G401 (cell line): Measurements from ENCODE around the gene BAD. TPM values are rescaled to one million over a fixed set of nuclear protein-coding genes. Genes with fewer than 3 reads are reported as not detected.

Source experiments
- DNase-seq: peaks from one replicate; pipeline ENCODE4 v3.0.0-alpha.2; 2015; ENCODE audit warnings: low spot score
- in situ Hi-C: cut with HindIII; loops from 2 replicates; pipeline ENCODE4 v1.10.0; 2016; ENCODE audit warnings: low sequenced_read_pairs, mixed read lengths
- total RNA-seq: library from RNA; depleted of rRNA; stranded (reverse); fragments of >200 nt; shearing (Covaris generic); gene quantifications from 2 replicates; pipeline ENCODE4 v1.2.3, GENCODE V29; 2014

The BAD gene
- total RNA-seq, 1 experiment from 2014 or later = 146 TPM

DNA sequence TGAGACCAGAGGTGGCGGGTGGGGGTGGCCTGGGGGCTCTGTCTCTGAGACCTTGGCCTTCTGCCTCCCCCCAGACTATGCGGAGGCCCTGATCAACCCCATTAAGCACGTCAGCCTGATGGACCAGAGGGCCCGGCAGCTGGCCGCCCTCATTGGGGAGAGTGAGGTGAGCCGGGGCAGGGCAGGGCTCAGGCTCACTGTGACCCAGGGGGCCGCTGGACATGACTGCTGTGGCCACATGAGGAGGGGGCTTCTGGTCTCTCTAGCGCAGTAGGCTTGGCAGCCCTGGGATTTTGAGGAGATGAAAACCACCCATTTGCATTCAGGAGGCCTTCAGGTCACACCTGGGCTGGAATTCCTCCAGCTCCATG, 20.5 kb downstream of the BAD start:
- no peak for DNase-seq
- in situ Hi-C loops = no loop called here

DNA sequence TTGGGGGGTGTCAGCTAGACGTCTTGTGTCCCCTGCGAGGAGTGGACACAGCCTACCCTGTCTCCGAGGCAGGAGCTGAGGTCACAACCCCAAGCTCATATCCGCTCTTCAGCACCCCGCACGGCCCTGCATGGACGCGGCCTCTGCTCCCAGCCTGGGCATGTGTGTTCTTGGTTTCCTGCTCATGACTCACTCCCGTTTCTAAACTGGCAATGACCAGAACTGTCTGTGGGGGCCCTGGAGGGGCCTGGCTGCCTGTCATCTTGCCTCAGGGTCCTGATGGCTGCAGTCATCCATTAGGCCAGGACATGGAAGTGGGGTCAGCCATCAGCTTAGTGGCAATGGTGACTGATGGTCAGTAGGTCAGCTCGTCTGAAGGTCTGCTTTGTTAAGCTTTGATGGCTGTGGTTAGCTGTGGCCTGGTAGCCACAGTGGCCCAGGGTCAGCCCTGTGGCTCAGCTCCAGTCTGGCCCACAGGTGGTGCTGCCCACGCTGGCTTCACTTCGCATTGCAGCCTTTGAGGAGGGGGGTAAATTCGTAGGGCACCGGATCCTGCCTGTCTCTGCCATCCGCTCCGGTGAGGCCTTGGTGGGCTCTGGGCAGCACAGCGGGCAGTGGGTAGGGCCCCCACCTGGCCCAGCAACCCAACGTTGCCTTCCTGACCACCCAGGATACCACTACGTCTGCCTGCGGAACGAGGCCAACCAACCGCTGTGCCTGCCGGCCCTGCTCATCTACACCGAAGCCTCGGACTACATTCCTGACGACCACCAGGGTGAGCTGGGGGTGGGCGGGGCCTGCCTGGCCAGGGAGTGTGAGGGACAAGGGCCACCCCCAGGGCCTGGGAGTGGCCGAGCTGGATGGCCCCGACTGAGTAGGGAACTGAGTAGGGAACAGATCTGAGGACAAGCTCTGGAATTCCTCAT, 21.2 kb downstream of the BAD start:
- DNase-seq = no peak

DNA sequence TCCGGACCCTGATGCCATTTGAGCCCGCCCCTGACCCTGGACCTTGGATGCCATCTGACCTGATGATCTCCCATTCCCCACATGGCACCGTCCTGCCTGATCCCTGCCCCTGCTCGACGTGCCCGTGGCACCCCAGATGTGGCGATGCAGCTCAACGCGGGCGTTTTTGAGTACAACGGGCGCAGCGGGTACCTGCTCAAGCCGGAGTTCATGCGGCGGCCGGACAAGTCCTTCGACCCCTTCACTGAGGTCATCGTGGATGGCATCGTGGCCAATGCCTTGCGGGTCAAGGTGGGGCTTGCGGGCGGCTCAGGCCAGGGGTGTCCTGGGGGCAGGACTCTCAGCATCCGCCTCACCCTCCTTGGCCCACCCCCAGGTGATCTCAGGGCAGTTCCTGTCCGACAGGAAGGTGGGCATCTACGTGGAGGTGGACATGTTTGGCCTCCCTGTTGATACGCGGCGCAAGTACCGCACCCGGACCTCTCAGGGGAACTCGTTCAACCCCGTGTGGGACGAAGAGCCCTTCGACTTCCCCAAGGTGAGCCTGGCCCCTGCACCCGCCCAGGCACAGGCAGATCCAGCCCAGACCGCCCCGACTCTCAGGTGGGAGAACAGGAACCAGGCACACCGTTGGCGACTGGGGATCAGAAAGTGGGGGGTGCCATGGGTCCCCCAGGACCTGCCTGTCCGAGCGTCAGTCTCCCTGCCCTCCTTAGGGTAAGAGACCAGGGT, 22.0 kb downstream of the BAD start:
- DNase-seq = no peak
- in situ Hi-C loops = no loop called here

More for the DNA sequence above, 21.2 kb downstream of the BAD start:
- in situ Hi-C loops = no loop called here

DNA sequence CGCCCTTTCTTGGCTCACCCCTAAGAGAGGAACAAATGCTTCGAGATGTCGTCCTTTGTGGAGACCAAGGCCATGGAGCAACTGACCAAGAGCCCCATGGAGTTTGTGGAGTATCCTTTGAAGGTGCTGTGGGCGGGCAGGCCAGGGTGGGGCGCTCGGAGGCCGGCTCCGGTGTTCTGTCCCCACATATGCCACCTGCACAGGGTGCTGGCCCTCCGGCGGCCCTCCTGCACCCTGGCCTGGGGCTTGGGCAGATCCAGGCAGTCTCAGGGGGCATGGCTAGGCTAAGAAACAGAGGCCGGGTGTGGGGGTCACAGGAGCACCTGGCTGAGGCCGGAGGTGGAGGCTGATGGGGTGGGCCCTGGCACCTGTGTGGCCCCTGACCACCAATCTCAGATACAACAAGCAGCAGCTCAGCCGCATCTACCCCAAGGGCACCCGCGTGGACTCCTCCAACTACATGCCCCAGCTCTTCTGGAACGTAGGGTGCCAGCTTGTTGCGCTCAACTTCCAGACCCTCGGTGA, 22.8 kb downstream of the BAD start:
- in situ Hi-C loops = no loop called here
- no peak for DNase-seq

DNA sequence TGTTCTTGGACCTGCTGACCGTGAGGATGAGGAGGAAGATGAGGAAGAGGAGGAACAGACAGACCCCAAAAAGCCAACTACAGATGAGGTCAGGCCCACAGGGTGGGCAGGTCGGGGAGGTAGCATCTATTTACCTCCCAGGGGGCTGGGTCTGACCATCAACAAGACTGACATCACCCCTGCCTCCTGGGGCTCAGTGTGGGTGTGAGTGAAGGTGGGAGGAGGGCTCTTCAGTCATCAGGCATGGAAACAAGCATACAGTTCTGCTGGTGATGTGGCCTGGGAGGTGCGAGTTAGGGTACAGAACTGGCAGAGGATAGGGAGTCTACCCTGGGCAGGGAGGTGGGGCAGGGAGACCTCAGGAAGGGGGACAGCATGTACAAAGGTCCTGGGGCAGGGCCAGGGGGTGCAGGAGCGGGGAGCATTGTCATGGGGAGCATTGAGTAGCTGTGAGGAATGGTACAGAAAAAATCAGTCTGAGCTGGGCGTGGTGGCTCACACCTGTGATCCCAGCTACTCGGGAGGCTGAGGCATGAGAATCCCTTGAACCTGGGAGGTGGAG, 24.2 kb downstream of the BAD start:
- in situ Hi-C loops = no loop called here
- no peak for DNase-seq

DNA sequence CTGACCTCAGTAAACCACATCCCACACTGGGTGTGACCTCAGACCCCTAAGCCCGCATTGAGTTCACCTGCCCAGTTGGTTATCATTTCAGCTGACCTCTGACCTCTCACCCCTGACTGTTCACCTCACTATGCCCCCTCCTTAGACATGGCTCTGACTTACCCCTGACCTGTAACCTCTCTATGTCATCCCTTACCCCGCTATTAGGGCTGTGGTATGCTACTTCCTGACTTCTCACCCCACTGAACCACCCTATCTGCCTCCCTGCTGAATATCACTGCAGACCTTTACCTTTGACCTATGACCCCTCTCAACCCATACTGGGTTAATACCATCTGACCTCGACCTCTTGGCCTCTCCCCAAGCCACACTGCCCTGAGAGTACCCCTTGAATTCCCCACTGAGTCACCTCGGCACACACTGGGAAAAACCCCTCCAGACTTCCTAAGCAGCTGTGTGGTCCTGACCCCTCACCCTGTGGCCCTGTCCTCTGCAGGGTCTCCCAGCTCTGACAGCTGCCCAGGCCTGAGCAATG, 24.9 kb downstream of the BAD start:
- no peak for DNase-seq
- in situ Hi-C loops = no loop called here

DNA sequence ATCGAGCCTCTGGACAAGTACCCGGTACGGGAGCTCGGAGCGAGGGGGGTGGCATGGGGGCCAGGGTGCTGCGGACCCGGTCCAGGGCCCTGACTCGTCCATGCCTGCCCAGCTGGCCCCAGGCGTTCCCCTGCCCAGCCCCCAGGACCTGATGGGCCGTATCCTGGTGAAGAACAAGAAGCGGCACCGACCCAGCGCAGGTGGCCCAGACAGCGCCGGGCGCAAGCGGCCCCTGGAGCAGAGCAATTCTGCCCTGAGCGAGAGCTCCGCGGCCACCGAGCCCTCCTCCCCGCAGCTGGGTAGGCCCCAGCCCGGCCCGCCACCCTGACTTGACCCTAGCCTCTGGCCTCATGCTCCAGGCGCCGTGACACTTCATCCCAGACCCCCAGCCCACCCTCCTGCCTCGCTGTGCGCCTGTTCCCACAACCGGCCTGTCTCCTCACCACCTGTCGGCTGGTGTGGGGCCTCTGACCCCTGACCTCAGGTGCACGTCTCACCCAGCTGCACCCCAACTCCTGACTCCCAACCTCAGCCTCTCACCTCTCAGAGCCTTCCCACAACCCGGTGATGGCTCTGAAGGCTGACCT, 25.4 kb downstream of the BAD start:
- in situ Hi-C loops = no loop called here
- DNase-seq = no peak

DNA sequence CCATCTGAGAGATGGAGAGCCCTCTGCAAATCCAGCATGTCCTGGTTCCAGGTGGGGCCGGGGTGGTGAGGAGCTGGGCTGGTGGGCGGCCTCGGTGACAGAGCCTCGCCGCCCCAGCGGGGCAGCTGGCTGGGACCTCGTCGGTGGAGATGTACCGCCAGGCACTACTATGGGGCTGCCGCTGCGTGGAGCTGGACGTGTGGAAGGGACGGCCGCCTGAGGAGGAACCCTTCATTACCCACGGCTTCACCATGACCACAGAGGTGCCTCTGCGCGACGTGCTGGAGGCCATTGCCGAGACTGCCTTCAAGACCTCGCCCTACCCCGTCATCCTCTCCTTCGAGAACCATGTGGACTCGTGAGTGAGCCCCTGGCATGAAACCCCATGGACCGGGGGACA, 26.1 kb downstream of the BAD start:
- no peak for DNase-seq
- in situ Hi-C loops = no loop called here

DNA sequence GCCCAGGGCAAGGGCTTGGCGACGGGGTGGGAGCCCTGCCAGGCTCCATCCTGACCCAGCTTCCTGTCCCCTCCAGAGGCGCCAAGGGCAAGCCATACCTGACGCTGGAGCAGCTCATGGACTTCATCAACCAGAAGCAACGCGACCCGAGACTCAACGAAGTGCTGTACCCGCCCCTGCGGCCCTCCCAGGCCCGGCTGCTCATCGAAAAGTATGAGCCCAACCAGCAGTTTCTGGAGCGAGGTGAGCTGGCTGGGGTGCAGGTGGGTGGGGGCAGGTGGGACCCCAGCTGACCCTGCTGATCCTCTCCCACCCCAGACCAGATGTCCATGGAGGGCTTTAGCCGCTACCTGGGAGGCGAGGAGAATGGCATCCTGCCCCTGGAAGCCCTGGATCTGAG, 28.2 kb downstream of the BAD start:
- in situ Hi-C loops = no loop called here
- DNase-seq = no peak

DNA sequence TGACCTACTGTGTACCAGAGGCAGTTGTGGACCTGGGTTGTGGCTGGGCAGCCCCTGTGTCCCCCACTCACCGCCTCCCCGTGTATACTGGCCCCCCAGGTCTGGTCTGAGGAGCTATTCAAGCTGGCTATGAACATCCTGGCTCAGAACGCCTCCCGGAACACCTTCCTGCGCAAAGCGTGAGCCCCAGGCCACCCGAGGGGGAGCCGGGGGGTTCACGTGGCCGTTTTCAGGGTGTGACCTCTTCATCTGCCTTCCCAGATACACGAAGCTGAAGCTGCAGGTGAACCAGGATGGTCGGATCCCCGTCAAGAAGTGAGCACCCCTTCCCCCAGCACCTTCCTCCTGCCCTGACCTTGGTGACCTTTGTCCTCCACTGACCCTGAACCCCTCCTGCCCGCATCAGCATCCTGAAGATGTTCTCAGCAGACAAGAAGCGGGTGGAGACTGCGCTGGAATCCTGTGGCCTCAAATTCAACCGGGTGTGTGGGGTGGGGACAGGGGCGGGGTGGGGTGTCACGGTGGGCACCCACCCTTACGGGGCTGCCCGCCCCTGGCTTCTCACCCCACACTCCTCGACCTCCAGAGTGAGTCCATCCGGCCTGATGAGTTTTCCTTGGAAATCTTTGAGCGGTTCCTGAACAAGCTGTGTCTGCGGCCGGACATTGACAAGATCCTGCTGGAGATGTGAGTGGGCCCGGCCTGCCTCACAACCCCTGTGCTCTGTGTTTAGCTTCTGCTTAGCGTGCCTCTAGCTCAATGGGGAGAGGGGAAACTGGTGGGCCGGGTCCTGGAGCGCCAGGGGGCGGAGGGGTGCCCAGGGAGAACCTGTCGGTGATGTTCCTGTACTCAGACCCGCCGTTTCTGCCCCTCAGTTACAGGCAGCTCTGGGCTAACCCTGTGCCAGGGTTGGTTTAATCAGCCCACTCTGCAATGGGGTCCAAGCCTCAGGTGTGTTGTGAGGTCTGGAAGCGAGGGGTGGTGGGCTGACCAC, 29.0 kb downstream of the BAD start:
- in situ Hi-C loops = no loop called here
- DNase-seq = no peak

DNA sequence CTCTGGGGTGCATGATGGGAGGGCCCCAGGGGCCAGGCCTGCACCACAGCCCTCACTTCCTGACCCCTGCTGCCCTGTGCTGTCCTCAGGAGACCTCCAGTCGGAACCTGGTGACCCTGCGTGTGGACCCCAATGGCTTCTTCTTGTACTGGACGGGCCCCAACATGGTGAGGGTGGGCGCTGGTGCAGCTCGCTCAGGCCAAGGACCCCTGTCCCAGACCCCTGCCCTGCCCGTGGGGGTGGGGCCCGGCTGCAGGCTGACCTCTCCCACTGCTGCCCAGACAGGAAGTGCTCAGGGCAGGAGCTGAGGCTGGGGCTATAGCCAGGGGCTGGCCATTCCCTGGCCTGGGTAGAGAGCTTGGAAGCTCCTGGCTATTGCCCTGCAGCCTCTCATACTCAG, 30.1 kb downstream of the BAD start:
- DNase-seq = no peak
- in situ Hi-C loops = no loop called here

DNA sequence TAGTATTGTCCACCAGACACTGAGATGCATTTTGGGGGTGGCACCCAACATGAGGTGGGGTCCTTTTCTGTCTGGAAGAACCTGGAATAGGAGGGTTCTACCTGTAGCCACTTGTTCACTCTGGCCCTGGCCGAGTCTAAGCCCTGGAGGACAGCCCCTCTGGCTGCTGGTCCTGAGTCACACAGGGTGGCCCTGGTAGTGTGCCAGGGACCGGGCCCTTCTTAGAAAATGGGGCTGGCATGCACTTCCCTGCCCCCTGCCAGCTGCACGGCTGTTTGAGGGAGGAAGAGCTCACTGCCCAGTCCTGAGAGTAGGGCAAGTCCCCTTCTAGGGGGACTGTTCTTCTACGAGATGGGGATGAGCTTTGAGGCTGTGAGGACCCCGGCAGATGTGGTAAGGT, 31.0 kb downstream of the BAD start:
- DNase-seq = peak; percentile 78

DNA sequence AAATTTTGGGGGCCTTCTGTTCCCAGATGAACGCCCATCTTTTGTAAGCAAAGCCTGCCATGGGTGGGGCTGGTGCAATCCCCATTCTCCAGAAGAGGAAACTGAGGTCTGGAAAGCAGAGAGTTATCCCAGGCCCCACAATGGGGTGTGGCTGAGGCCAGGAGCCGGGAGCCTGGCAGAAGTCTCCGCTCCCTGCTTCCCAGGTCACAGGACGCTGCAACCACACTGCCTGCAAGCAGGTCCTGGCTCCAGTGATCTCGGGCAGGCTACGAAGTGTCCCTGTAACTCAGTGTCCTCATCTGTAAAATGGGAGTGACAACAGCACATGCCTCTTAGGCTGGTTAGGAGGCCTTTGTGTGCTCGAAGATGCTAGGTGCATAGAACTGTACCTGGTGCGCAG, 31.4 kb downstream of the BAD start:
- no peak for DNase-seq
- in situ Hi-C loops = no loop called here

More for the DNA sequence above, 31.0 kb downstream of the BAD start:
- in situ Hi-C loops = no loop called here

DNA sequence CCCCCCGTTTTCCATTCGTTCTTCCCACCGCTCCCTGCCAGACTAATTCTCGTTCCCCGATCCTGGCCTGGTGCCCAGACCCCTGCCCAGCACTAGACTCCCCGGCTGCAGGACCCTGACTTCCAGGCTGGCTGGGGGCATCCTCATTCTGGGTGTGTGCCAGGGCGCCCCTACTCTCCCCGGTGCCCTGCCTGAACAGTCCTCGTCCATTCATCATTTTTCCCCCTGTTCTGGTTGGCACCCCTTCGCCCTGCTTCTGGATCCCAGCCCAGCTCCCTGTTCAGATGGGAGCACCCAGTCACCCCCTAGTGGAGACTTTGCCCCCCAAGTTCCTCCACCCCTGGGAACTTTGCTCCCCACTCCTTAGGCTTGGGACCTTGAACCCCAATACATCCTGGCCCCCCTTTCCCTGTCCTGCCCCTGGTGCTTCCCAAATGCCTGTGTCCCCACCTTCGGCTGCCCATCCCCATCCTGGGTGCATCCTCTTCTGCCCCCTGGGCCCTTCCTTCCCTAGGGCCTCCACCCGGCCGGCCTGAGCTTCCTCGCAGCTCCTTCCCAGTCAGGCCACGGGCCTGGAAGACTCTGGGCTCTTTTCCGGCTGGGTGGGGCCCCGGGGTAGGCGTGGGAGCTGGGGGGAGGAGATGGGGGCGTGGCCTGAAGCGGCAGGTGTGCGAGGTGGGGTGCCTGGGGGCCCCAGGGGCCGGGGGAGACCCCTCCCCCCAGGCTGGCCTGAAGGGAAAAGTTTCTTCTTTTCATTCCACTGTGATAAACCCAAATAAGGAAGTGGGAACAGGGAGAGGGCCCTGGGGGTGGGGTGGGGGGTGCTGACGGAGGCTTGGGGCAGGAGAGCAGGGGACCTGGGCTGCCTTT, 32.2 kb downstream of the BAD start:
- in situ Hi-C loops = no loop called here
- no peak for DNase-seq

DNA sequence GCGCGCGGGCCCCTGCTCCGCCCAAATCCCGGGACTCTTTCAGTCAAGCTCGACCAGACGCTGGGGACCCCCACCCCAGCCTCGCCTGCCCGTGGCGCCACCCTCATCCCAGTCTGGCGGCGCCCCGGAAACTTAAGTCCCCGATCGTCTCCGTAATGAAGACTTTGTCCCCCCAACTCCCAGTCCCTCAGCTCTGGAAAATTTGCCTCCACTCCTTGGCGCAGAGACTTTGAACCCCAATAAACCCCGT, 32.8 kb downstream of the BAD start:
- no peak for DNase-seq
- in situ Hi-C loops = no loop called here

DNA sequence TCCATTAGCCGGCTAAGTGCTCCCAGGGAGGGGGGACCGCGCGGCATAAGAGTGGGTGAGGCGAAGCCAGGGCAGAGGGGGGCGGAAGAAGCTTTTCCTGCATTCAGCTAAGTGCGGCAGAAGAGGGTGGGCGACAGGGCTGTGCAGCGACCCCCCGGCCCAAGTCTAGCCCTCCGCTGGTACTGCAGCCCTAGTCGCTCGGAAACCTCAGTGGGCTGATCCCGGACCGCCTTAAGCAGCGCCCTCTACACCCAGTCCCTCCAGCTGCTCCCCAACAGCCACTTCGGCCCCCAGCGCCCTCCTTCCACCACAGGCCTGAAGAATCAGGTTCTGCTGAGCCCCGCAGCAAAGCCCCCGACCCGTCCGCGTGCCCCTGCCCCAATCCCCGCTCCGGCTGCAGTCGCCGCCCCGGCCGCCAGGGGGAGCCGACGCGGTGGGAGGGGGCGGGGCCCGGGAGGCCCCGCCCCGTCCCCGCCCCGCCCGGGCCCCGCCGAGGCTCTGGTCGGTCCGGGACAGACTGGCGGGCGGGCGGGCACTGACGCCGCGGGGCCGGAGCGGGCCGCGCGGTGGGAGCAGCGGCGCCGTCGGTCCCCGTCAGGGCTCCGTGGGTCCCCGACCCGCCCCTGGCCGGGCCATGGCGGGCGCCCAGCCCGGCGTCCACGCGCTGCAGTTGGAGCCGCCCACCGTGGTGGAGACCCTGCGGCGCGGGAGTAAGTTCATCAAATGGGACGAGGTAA, 33.3 kb downstream of the BAD start, which contains the start of gene PLCB3:
TSS of gene PLCB3 (plus strand) at position 515 of the 737 bp plus-strand sequence. CDS start at position 635, 120 bp downstream.
- DNase-seq = no peak
- in situ Hi-C loops = no loop called here

DNA sequence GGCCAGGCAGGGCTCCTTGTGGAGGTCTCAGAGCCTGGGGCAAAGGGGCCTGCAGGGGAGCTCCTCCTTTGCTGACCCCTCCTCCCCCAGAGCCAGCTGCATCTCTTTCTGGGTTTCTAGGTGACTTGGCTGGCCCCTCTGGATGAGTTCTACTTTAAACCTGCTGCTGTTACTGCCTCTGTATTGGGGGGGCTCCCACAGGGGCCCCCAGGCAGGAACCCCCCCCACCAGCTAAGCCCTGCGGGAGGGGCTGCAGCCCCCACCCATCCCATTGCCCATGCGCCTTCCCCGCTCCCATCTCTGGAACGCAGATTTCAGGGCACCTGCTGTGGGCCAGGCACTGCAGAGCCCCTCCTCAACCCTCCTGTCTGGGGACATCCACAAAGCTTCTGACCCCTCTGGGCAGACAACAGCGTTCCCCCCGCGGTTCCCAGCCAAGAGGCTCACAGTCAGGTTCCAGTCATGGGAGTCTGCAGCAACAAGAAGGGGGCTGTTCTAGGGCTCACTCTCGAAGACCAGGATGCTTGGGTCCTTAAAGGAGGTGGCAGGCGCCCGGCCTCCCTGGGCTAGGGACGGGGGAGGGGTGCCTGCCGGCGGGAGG, 34.0 kb downstream of the BAD start:
- in situ Hi-C loops = no loop called here
- no peak for DNase-seq
